Stimulated activated CD8-positive, alpha-beta memory T cell treated with anti-CD3 and anti-CD28 coated beads, Interleukin-12 subunit alpha, Interleukin-12 subunit beta, amount 100 ng/mL, for 4 hours (primary cell): ENCODE results near the gene NME4.
"Not testable (repeated sequence)": the region's sequence is repeated elsewhere in the genome, so short reads cannot be mapped to it uniquely, and the experiment has no call there.

Experiments used
- DNase-seq: peaks from one replicate; pipeline ENCODE4 v3.0.0-alpha.2; 2020; ENCODE audit warnings: low read depth

Gene NME4

GRCh38 chr16:397135-397661 lies at the start of gene NME4:
NME4 (plus strand) TSS chr16:397199; CDS start chr16:397223, 24 bp downstream.
- DNase-seq = no peak

GRCh38 chr16:347203-347602 lies 49.8 kb upstream of the NME4 start:
- DNase-seq = no peak

- DNase-seq = not testable (repeated sequence)
Measured at GRCh38 chr16:348495-348894, 48.5 kb upstream of the NME4 start.

- DNase-seq = no peak
Measured at GRCh38 chr16:349211-349610, 47.8 kb upstream of the NME4 start.

GRCh38 chr16:350203-350602 lies 46.8 kb upstream of the NME4 start:
- no peak for DNase-seq

- no peak for DNase-seq
Measured at GRCh38 chr16:351804-352520, 45.0 kb upstream of the NME4 start.

GRCh38 chr16:352547-353403 lies 44.2 kb upstream of the NME4 start, which contains the start of gene AXIN1:
AXIN1 (minus strand) TSS chr16:352723; CDS start chr16:347025, 5,698 bp downstream.
- DNase-seq = peak; percentile 100

GRCh38 chr16:353404-354290 lies 43.4 kb upstream of the NME4 start:
- DNase-seq = no peak

- no peak for DNase-seq
Measured at GRCh38 chr16:354291-354881, 42.6 kb upstream of the NME4 start.

GRCh38 chr16:354971-355461 lies 42.0 kb upstream of the NME4 start:
- DNase-seq = no peak

GRCh38 chr16:356741-357140 lies 40.3 kb upstream of the NME4 start:
- DNase-seq = no peak

GRCh38 chr16:359067-359763 lies 37.8 kb upstream of the NME4 start:
- DNase-seq = no peak

GRCh38 chr16:359871-360697 lies 36.9 kb upstream of the NME4 start:
- no peak for DNase-seq

GRCh38 chr16:360698-361336 lies 36.2 kb upstream of the NME4 start:
- no peak for DNase-seq

GRCh38 chr16:361341-361871 lies 35.6 kb upstream of the NME4 start:
- DNase-seq = no peak

- peak; percentile 53 for DNase-seq
Measured at GRCh38 chr16:361872-362701, 34.9 kb upstream of the NME4 start.

- not testable (repeated sequence) for DNase-seq
Measured at GRCh38 chr16:362702-362999, 34.3 kb upstream of the NME4 start.

GRCh38 chr16:363110-363765 lies 33.8 kb upstream of the NME4 start:
- no peak for DNase-seq
